Measurements from ENCODE around the gene FAM204A.

DNA sequence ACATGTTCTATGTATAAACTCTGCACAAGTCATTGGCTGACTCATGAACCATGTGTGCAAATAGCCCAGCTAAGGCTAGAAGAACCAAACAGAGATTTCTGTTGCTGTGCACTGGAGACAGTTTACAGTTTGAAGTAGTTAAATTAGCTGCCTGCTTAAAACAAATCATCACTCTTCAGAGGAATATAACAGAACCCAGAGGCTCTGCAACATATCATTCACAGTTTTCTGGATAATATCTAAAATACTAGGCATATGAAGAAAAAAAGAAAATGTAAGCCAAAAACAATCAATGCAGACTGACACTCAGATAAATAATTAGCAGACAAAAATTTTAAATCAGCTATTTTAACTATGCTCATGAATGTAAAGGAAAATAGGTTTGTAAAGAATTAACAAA is 23.6 kb upstream of the FAM204A start:
- TF ChIP-seq, protein P1, sequence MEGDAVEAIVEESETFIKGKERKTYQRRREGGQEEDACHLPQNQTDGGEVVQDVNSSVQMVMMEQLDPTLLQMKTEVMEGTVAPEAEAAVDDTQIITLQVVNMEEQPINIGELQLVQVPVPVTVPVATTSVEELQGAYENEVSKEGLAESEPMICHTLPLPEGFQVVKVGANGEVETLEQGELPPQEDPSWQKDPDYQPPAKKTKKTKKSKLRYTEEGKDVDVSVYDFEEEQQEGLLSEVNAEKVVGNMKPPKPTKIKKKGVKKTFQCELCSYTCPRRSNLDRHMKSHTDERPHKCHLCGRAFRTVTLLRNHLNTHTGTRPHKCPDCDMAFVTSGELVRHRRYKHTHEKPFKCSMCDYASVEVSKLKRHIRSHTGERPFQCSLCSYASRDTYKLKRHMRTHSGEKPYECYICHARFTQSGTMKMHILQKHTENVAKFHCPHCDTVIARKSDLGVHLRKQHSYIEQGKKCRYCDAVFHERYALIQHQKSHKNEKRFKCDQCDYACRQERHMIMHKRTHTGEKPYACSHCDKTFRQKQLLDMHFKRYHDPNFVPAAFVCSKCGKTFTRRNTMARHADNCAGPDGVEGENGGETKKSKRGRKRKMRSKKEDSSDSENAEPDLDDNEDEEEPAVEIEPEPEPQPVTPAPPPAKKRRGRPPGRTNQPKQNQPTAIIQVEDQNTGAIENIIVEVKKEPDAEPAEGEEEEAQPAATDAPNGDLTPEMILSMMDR (conservative IDR thresholded peaks at IDR 0.05; ENCODE audit: low read length), result no peak
- TF ChIP-seq EZH2phosphoT487 (IDR thresholded peaks at IDR 0.05; ENCODE audit: borderline replicate concordance), result no peak

Measured in Loucy (cell line).